AG04450 (cell line): ENCODE results near the gene ABL2. TPM values are rescaled to one million over a fixed set of nuclear protein-coding genes. Genes with fewer than 3 reads are reported as not detected.
"Not testable (repeated sequence)": the region's sequence is repeated elsewhere in the genome, so short reads cannot be mapped to it uniquely, and the experiment has no call there.

ENCODE experiments used
- CTCF ChIA-PET: fragments of 300-600, 350-600 bp; formaldehyde crosslinking; extraction: SDS; loops from one replicate; lab custom pipeline; 2022; ENCODE audit warnings: antibody characterized with exemption, inconsistent platforms; lab: Charles Lee
- POLR2A ChIA-PET: fragments of 350-600 bp; formaldehyde crosslinking; extraction: SDS; loops from one replicate; lab custom pipeline; 2021; ENCODE audit warnings: antibody characterized with exemption, inconsistent platforms; lab: Yijun Ruan, JAX
- DNase-seq: peaks from one replicate; pipeline ENCODE4 v3.0.0-alpha.2; 2011; ENCODE audit warnings: low read depth, low spot score
- H3K27ac ChIP-seq: one replicate; pipeline ENCODE4 v1.5.1; 2012; ENCODE audit warnings: low read depth, low read length, control low read depth
- H3K27me3 ChIP-seq: one replicate; pipeline ENCODE4 v1.6.0; 2012; ENCODE audit warnings: low read length; ENCODE audit not compliant: control insufficient read depth, insufficient read depth
- H3K4me3 ChIP-seq: 2 replicates; pipeline ENCODE4 v1.5.1; 2011; ENCODE audit warnings: mild to moderate bottlenecking, low read depth, low read length, control low read depth
- H3K9me3 ChIP-seq: 2 replicates; pipeline ENCODE4 v1.5.1; 2012; ENCODE audit warnings: low read length; ENCODE audit not compliant: control insufficient read depth, insufficient read depth
- polyA minus RNA-seq: library from RNA; depleted of rRNA, polyadenylated mRNA; stranded (reverse); fragments of >200 nt; gene quantifications from 2 replicates; pipeline ENCODE4 v1.2.3, GENCODE V29; 2011; rRNA and poly(A)+ RNA removed
- polyA plus RNA-seq: library from polyadenylated mRNA; depleted of rRNA; stranded (reverse); fragments of >200 nt; gene quantifications from 2 replicates; pipeline ENCODE4 v1.2.3, GENCODE V29; 2011; rRNA removed
- TF ChIP-seq, protein P1 (sequence below): IDR thresholded peaks from 2 replicates; pipeline ENCODE4 v1.5.1; 2011; ENCODE audit warnings: low read depth, low read length, control low read depth, inconsistent platforms

ABL2 gene
- polyA plus RNA-seq: 13.9 and 19.2 TPM in 2 replicates
- 85.7 and 109 TPM in 2 replicates for polyA minus RNA-seq

DNA sequence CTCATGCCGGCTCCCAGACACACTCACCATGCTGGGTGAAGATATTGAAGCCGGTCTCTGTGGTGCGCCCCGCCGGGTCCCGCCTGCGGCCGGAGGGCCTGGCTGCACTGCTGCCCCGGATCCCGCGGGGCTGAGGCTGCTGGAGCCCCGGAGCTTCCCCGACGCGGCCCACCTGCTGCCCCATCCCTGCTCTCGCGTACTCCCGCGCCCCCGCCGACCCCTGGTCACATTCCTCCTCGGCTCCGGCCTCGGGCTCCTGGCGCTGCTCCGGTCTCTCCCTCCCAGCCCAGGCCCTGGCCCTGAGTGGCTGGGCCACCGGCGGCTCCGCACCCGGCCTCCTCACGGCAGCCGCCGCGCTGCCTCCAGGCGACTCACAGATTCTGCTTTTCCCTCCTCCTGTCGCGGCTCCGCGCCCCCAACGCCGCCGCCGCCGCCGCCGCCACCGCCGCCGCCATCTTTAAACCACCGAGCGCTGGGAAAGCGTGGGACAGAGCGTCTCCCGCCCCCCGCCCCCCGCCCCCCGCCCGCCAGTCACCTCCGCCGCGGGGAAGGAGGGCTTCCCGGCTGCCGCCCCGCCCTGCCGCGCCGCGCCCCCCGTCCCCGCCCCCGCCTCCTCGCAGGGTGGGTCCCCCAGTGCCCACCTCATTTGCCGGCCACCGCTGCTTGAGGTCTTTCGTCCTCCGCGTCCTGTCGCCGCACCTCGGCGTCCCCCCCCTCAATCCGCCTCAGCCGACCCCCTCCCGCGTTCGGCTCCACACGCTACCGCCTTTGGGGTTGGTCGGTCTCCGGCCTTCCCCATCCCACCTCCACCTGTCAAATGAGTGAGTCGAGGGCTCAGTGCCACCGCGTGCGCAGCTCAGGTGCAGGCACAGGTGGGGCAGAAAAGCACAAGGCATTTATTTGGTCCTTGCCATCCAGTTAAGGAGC, at the start of gene ABL2:
Gene ABL2, minus strand, starts transcription at position 464 of the 927 bp plus-strand sequence. Its CDS starts 280 bp downstream, at position 184.
- peak within 1 kb of the TSS; percentile 72 for H3K4me3 ChIP-seq
- ChIA-PET CTCF (interaction anchor here (0.7 kb wide), 1 partner anchor 24 kb away, joined by 3 read pairs; no protein-coding TSS in a partner anchor), POLR2A (interaction anchor here (0.6 to 1.5 kb wide), 2 partner anchors 21 to 64 kb away, joined by 4 read pairs; partner anchors contain the start of gene SOAT1)
- no peaks in the 10 kb centered on the region for H3K27me3 ChIP-seq
- no peaks in the 10 kb centered on the region; the same call in 1 of the 2 replicates for H3K9me3 ChIP-seq
- peak within 1 kb of the TSS; percentile 81 for H3K27ac ChIP-seq
- DNase-seq: no peak
- TF ChIP-seq, protein P1, sequence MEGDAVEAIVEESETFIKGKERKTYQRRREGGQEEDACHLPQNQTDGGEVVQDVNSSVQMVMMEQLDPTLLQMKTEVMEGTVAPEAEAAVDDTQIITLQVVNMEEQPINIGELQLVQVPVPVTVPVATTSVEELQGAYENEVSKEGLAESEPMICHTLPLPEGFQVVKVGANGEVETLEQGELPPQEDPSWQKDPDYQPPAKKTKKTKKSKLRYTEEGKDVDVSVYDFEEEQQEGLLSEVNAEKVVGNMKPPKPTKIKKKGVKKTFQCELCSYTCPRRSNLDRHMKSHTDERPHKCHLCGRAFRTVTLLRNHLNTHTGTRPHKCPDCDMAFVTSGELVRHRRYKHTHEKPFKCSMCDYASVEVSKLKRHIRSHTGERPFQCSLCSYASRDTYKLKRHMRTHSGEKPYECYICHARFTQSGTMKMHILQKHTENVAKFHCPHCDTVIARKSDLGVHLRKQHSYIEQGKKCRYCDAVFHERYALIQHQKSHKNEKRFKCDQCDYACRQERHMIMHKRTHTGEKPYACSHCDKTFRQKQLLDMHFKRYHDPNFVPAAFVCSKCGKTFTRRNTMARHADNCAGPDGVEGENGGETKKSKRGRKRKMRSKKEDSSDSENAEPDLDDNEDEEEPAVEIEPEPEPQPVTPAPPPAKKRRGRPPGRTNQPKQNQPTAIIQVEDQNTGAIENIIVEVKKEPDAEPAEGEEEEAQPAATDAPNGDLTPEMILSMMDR: no peak

DNA sequence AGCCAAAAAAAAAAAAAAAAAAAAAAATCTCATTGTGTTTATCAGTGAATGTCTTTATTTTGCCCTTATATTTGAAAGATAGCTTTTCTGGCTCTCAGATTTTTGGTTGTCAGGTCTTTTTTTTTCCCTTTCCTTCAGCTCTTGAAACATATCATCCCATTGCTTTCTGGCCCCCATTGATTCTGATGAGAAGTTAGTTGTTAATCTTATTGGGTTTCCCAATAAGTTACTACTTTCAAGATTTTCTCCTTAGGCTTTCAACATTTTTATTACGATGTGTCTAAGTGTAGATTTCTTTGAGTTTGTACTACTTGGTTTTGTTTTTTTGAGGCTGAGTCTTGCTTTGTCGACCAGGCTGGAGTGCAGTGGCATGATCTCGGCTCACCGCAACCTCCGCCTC, 49.4 kb upstream of the ABL2 start:
- no peak for DNase-seq
- CTCF ChIA-PET: interaction anchor here (0.8 to 1.1 kb wide), 3 partner anchors 91 to 200 kb away, joined by 3 to 13 read pairs (median 7); no protein-coding TSS in a partner anchor
- Histone ChIP-seq H3K27me3 (no peaks in the 10 kb centered on the region), H3K4me3 (no peak overlapping the region), H3K27ac (no peak overlapping the region), H3K9me3 (peaks cover 5% of the 10 kb centered on the region)
- POLR2A ChIA-PET: no interaction called here
- TF ChIP-seq, protein P1: no peak

DNA sequence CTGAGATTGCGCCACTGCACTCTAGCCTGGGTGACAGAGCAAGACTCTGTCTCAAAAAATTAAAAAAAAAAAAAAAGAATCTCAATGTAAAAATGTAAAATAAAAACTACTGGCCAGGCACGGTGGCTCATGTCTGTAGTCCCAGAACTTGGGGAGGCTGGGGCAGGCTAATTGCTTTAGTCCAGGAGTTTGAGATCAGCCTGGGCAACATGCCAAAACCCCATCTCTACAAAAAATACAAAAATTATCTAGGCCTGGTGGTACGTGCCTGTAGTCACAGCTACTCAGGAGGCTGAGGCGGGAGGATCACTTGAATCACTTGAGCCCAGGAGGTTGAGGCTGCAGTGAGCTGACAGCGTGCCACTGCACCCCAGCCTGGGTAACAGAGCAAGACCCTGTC, 44.9 kb upstream of the ABL2 start:
- CTCF ChIA-PET, H3K27me3 ChIP-seq, H3K9me3 ChIP-seq, POLR2A ChIA-PET, DNase-seq, H3K4me3 ChIP-seq, H3K27ac ChIP-seq: not testable (repeated sequence)

DNA sequence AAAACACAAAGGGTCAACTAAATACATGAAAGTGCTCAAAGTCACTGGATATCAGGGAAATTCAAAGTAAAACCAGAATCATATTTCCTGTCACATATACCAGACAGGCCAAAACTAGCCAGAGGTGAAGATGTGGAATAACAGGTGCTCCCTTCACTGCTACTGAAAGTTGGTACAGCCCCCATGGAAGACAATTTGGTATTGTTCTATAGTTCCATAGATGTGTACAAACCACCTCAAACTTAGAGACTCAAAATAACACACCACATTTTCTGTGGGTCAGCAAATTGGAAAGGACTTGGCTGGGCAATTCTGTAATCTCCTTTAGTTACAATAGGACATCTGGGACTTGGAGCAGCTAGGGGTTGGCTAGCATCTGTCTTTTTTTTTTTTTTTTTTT, 39.6 kb upstream of the ABL2 start:
- Histone ChIP-seq H3K9me3 (no peaks in the 10 kb centered on the region), H3K27ac (no peak overlapping the region), H3K4me3 (no peak overlapping the region), H3K27me3 (no peaks in the 10 kb centered on the region)
- TF ChIP-seq, protein P1: no peak
- no peak for DNase-seq
- POLR2A ChIA-PET: no interaction called here
- CTCF ChIA-PET: no interaction called here

DNA sequence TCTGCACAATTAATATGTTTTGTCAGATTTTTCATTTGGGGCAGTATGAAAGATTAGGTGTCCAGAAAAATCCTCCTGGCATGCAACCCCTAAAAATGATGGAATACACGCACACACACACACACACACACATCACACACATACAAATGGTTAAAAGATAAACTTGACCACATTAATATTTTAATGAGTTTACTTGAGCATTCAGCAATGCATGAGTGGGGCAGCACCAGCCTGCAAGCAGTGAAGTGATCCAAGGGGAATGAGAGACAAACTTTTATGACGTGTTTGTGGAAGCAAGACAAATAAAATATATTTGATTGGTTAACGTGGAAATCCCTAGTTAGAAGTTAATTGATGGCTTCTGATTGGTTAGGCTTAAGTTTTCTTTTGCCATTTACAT, 35.0 kb upstream of the ABL2 start:
- DNase-seq: no peak
- TF ChIP-seq, protein P1: no peak
- H3K9me3 ChIP-seq: no peaks in the 10 kb centered on the region
- no peak overlapping the region for H3K4me3 ChIP-seq
- CTCF ChIA-PET: interaction anchor here (2.5 kb wide), 1 partner anchor 13 kb away, joined by 8 read pairs; no protein-coding TSS in a partner anchor
- no peak overlapping the region for H3K27ac ChIP-seq
- H3K27me3 ChIP-seq: no peaks in the 10 kb centered on the region
- POLR2A ChIA-PET: no interaction called here
